Measurements from ENCODE around the gene CDH22.

- TF ChIP-seq, protein P1, sequence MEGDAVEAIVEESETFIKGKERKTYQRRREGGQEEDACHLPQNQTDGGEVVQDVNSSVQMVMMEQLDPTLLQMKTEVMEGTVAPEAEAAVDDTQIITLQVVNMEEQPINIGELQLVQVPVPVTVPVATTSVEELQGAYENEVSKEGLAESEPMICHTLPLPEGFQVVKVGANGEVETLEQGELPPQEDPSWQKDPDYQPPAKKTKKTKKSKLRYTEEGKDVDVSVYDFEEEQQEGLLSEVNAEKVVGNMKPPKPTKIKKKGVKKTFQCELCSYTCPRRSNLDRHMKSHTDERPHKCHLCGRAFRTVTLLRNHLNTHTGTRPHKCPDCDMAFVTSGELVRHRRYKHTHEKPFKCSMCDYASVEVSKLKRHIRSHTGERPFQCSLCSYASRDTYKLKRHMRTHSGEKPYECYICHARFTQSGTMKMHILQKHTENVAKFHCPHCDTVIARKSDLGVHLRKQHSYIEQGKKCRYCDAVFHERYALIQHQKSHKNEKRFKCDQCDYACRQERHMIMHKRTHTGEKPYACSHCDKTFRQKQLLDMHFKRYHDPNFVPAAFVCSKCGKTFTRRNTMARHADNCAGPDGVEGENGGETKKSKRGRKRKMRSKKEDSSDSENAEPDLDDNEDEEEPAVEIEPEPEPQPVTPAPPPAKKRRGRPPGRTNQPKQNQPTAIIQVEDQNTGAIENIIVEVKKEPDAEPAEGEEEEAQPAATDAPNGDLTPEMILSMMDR (IDR thresholded peaks at IDR 0.05): no peak
- TF ChIP-seq POLR2A (IDR thresholded peaks at IDR 0.05): no peak
These were observed 1.6 kb downstream of the CDH22 start for GRCh38 chr20:46306743-46307138.

Data from esophagus squamous epithelium (tissue), 4 donors.